Measurements from ENCODE around the gene DUSP2. TPM values are rescaled to one million over a fixed set of nuclear protein-coding genes. Genes with fewer than 3 reads are reported as not detected.

DUSP2 gene
- polyA plus RNA-seq, 4 donors, result 0.45 to 5.1 (median 2.4) TPM

DNA sequence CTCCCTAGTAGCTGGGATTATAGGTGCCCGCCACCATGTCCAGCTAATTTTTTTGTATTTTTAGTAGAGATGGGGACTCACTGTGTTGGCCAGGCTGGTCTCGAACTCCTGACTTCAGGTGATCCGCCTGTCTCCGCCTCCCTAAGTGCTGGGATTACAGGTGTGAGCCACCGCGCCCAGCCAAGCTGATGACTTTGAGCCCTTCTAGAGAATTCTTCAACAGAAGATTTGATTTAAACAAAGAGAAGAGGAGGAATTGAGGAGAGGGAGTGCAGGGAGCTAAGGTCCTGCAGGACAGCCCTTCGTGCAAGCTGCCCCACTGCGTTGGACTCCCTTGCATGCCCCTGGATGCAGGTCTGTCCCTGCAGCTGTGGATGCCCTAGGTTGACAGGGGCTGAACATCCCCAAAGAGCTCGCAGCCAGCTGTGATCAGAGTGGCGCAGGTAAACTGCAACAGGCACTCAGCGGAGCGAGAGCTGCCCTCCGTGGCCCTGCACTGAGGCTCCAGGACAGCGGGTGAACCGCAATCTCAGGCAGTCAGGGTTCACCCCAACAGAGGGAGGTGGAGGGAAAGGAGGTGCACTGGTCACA lies 42.5 kb downstream of the DUSP2 start:
- Histone ChIP-seq H3K27me3 (ENCODE audit: control insufficient read depth in 3 of 3, insufficient read depth in 3 of 3, low read length in 3 of 3) (no peaks in the 10 kb centered on the region), H3K9me3 (ENCODE audit: control insufficient read depth in 2 of 2, insufficient read depth in 1 of 2, low read depth in 1 of 2, low read length in 1 of 2) (peaks cover 0 to 18% of the 10 kb centered on the region in 2 donors), H3K4me1 (ENCODE audit: control insufficient read depth in 3 of 3, insufficient read depth in 2 of 3, low read depth in 1 of 3, low read length in 2 of 3) (no peaks in the 10 kb centered on the region), H3K36me3 (ENCODE audit: control insufficient read depth in 3 of 3, insufficient read depth in 2 of 3, low read depth in 1 of 3, low read length in 3 of 3) (no peaks in the 10 kb centered on the region), H3K27ac (ENCODE audit: low read depth in 1 of 3, low read length in 2 of 3) (no peak overlapping the region), H3K4me3 (ENCODE audit: low read depth in 1 of 3, low read length in 3 of 3) (no peak overlapping the region)
- no peak for DNase-seq
- WGBS, 3 donors, result 93 to 96% (median 93%) methylated on average over 15 of the region's 15 CpGs
- FAIRE-seq, result no peak

- no peak overlapping the region for H3K27ac ChIP-seq (ENCODE audit: low read depth in 1 of 3, low read length in 2 of 3)
- H3K9me3 ChIP-seq (ENCODE audit: control insufficient read depth in 2 of 2, insufficient read depth in 1 of 2, low read depth in 1 of 2, low read length in 1 of 2), result peaks cover 0 to 14% of the 10 kb centered on the region in 2 donors
- H3K4me3 ChIP-seq (ENCODE audit: low read depth in 1 of 3, low read length in 3 of 3), result no peak overlapping the region
- H3K4me1 ChIP-seq (ENCODE audit: control insufficient read depth in 3 of 3, insufficient read depth in 2 of 3, low read depth in 1 of 3, low read length in 2 of 3), result no peaks in the 10 kb centered on the region
- H3K27me3 ChIP-seq (ENCODE audit: control insufficient read depth in 3 of 3, insufficient read depth in 3 of 3, low read length in 3 of 3), result no peaks in the 10 kb centered on the region
- FAIRE-seq (no peak), DNase-seq (no peak)
- WGBS, 3 donors, result 74 to 87% (median 81%) methylated on average over 3 of the region's 3 CpGs
- no peaks in the 10 kb centered on the region for H3K36me3 ChIP-seq (ENCODE audit: control insufficient read depth in 3 of 3, insufficient read depth in 2 of 3, low read depth in 1 of 3, low read length in 3 of 3)
These were observed 44.3 kb downstream of the DUSP2 start for GRCh38 chr2:96100893-96101304.

DNA sequence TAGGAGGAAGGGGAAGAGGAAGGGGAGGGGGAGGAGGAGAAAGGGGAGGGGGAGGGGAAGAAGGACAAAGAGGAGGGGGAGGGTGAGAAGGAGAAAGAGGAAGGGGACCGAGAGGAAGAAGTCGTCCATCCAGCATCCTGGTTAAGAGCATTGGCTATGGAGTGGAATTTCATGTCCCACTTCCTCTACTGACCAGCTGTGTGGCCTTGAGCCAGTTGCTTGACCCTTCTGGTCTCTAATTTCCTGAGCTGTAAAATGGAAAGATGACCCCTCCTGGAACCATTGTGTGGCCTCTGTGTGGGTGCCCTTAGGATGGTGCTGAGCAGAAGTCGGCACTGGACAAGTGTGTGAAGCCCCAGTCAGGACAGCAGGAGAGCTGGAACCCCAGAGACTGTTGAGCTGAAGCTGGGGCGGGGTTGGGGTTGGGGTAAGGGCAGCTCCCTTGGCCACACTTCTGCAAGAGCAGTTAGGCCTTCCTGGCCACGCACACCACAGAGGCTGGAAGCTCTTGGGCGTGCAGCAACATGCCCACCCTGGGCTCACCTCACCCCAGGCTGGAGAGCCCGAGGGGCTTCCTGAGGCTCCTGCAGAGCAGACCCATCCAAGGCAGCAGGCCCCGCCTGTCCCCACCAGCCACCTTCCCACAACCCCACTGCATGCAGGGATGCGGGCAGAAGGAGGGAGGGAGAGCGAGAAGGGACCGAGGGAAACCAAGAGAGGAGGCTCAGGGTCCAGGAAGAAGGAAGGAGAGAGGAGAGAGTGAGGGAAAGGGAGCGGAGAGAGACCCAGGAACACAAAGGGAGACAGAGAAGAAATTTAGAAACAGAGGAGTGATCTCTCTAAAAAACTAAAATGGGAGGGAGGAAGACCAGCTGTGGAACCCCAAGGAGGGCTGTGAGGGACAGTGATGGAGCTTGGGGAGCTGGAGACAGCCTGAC lies 45.1 kb downstream of the DUSP2 start:
- no peak for DNase-seq
- FAIRE-seq, result no peak
- Histone ChIP-seq H3K27ac (ENCODE audit: low read depth in 1 of 3, low read length in 2 of 3) (no peak overlapping the region), H3K36me3 (ENCODE audit: control insufficient read depth in 3 of 3, insufficient read depth in 2 of 3, low read depth in 1 of 3, low read length in 3 of 3) (no peaks in the 10 kb centered on the region), H3K27me3 (ENCODE audit: control insufficient read depth in 3 of 3, insufficient read depth in 3 of 3, low read length in 3 of 3) (no peaks in the 10 kb centered on the region), H3K9me3 (ENCODE audit: control insufficient read depth in 2 of 2, insufficient read depth in 1 of 2, low read depth in 1 of 2, low read length in 1 of 2) (peaks cover 0 to 6% of the 10 kb centered on the region in 2 donors), H3K4me3 (ENCODE audit: low read depth in 1 of 3, low read length in 3 of 3) (no peak overlapping the region), H3K4me1 (ENCODE audit: control insufficient read depth in 3 of 3, insufficient read depth in 2 of 3, low read depth in 1 of 3, low read length in 2 of 3) (no peaks in the 10 kb centered on the region)
- WGBS, 3 donors, result 70 to 76% (median 74%) methylated on average over 12 of the region's 12 CpGs

- H3K4me3 ChIP-seq (ENCODE audit: low read depth in 1 of 3, low read length in 3 of 3), result no peak overlapping the region
- H3K36me3 ChIP-seq (ENCODE audit: control insufficient read depth in 3 of 3, insufficient read depth in 2 of 3, low read depth in 1 of 3, low read length in 3 of 3), result no peaks in the 10 kb centered on the region
- no peak for FAIRE-seq
- no peaks in the 10 kb centered on the region for H3K4me1 ChIP-seq (ENCODE audit: control insufficient read depth in 3 of 3, insufficient read depth in 2 of 3, low read depth in 1 of 3, low read length in 2 of 3)
- H3K9me3 ChIP-seq (ENCODE audit: control insufficient read depth in 2 of 2, insufficient read depth in 1 of 2, low read depth in 1 of 2, low read length in 1 of 2), result no peaks in the 10 kb centered on the region
- DNase-seq, result no peak
- H3K27ac ChIP-seq (ENCODE audit: low read depth in 1 of 3, low read length in 2 of 3), result no peak overlapping the region
- 66 to 86% (median 69%) methylated on average over 9 to 11 of the region's 11 CpGs for WGBS, 3 donors
- H3K27me3 ChIP-seq (ENCODE audit: control insufficient read depth in 3 of 3, insufficient read depth in 3 of 3, low read length in 3 of 3), result no peaks in the 10 kb centered on the region
These were observed 46.2 kb downstream of the DUSP2 start for GRCh38 chr2:96098900-96099590.

GRCh38 chr2:96097951-96098823 lies 47.1 kb downstream of the DUSP2 start:
- WGBS, 3 donors, result 73 to 81% (median 74%) methylated on average over 7 of the region's 7 CpGs
- FAIRE-seq (no peak), DNase-seq (no peak)
- Histone ChIP-seq H3K36me3 (ENCODE audit: control insufficient read depth in 3 of 3, insufficient read depth in 2 of 3, low read depth in 1 of 3, low read length in 3 of 3) (no peaks in the 10 kb centered on the region), H3K4me1 (ENCODE audit: control insufficient read depth in 3 of 3, insufficient read depth in 2 of 3, low read depth in 1 of 3, low read length in 2 of 3) (no peaks in the 10 kb centered on the region), H3K4me3 (ENCODE audit: low read depth in 1 of 3, low read length in 3 of 3) (no peak overlapping the region), H3K27ac (ENCODE audit: low read depth in 1 of 3, low read length in 2 of 3) (no peak overlapping the region), H3K9me3 (ENCODE audit: control insufficient read depth in 2 of 2, insufficient read depth in 1 of 2, low read depth in 1 of 2, low read length in 1 of 2) (no peaks in the 10 kb centered on the region), H3K27me3 (ENCODE audit: control insufficient read depth in 3 of 3, insufficient read depth in 3 of 3, low read length in 3 of 3) (no peaks in the 10 kb centered on the region)

GRCh38 chr2:96097441-96097840 lies 47.8 kb downstream of the DUSP2 start:
- H3K4me3 ChIP-seq (ENCODE audit: low read depth in 1 of 3, low read length in 3 of 3), result no peak overlapping the region
- FAIRE-seq (no peak), DNase-seq (no peak)
- no peaks in the 10 kb centered on the region for H3K36me3 ChIP-seq (ENCODE audit: control insufficient read depth in 3 of 3, insufficient read depth in 2 of 3, low read depth in 1 of 3, low read length in 3 of 3)
- 90 to 92% (median 92%) methylated on average over 5 of the region's 5 CpGs for WGBS, 3 donors
- no peaks in the 10 kb centered on the region for H3K4me1 ChIP-seq (ENCODE audit: control insufficient read depth in 3 of 3, insufficient read depth in 2 of 3, low read depth in 1 of 3, low read length in 2 of 3)
- H3K27ac ChIP-seq (ENCODE audit: low read depth in 1 of 3, low read length in 2 of 3), result no peak overlapping the region
- no peaks in the 10 kb centered on the region for H3K9me3 ChIP-seq (ENCODE audit: control insufficient read depth in 2 of 2, insufficient read depth in 1 of 2, low read depth in 1 of 2, low read length in 1 of 2)
- no peaks in the 10 kb centered on the region for H3K27me3 ChIP-seq (ENCODE audit: control insufficient read depth in 3 of 3, insufficient read depth in 3 of 3, low read length in 3 of 3)

DNA sequence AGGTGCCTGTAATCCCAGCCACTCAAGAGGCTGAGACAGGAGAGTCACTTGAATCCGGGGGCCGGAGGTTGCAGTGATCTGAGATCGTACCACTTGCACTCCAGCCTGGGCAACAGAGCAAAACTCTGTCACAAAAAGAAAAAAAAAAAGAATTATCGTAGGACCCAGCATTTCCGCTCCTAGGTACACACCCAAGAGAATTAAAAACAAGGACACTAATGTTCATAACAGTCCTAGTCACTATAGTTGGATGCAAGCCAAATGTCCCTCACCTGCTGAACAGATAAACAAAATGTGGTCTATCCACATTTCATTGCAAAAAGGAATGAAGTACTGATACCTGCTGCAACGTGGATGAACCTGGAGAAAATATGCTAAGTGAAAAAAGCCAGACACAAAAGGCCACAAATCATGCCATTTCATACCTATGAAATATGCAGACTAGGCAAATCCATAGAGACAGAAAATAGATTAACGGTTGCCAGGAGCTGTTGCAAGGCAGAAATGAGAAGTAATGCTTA lies 50.1 kb downstream of the DUSP2 start:
- no peaks in the 10 kb centered on the region for H3K27me3 ChIP-seq (ENCODE audit: control insufficient read depth in 3 of 3, insufficient read depth in 3 of 3, low read length in 3 of 3)
- H3K27ac ChIP-seq (ENCODE audit: low read depth in 1 of 3, low read length in 2 of 3), result no peak overlapping the region
- no peaks in the 10 kb centered on the region for H3K4me1 ChIP-seq (ENCODE audit: control insufficient read depth in 3 of 3, insufficient read depth in 2 of 3, low read depth in 1 of 3, low read length in 2 of 3)
- 43 to 74% (median 60%) methylated on average over 7 of the region's 7 CpGs for WGBS, 3 donors
- H3K4me3 ChIP-seq (ENCODE audit: low read depth in 1 of 3, low read length in 3 of 3), result no peak overlapping the region
- no peaks in the 10 kb centered on the region for H3K36me3 ChIP-seq (ENCODE audit: control insufficient read depth in 3 of 3, insufficient read depth in 2 of 3, low read depth in 1 of 3, low read length in 3 of 3)
- FAIRE-seq (no peak), DNase-seq (peak in 1 of 2 donors; percentile 12)
- H3K9me3 ChIP-seq (ENCODE audit: control insufficient read depth in 2 of 2, insufficient read depth in 1 of 2, low read depth in 1 of 2, low read length in 1 of 2), result no peaks in the 10 kb centered on the region
